OCI-LY1 (cell line): Measurements from ENCODE around the gene SH3BP1.
A peak's percentile ranks its signal among the peaks of the same experiment; 100 is the strongest.

Experiments
- H2AFZ ChIP-seq: fragments of 200-600 bp; sonication (generic), shearing (Covaris generic); 2 replicates; pipeline ENCODE4 v1.6.0; 2014; ENCODE audit warnings: antibody characterized with exemption, mild to moderate bottlenecking, low read length
- H3F3A ChIP-seq: fragments of 200-600 bp; sonication (generic), shearing (Covaris generic); 2 replicates; pipeline ENCODE4 v1.6.0; 2014; ENCODE audit warnings: mild to moderate bottlenecking, antibody characterized with exemption, low read length, moderate library complexity; ENCODE audit not compliant: insufficient read depth
- H3K27ac ChIP-seq: fragments of 200-600 bp; sonication (generic); 2 replicates; pipeline ENCODE4 v1.5.1; 2014; ENCODE audit warnings: low read length, mixed run types, mild to moderate bottlenecking, low read depth; ENCODE audit not compliant: poor library complexity, severe bottlenecking
- H3K27me3 ChIP-seq: fragments of 200-600 bp; sonication (generic); 2 replicates; pipeline ENCODE4 v1.6.0; 2014; ENCODE audit warnings: antibody characterized with exemption, mild to moderate bottlenecking, low read length, moderate library complexity; ENCODE audit not compliant: insufficient read depth
- H3K36me3 ChIP-seq: fragments of 200-600 bp; sonication (generic); 2 replicates; pipeline ENCODE4 v1.6.1; 2014; ENCODE audit warnings: mild to moderate bottlenecking, antibody characterized with exemption, low read length, moderate library complexity, mixed read lengths; ENCODE audit not compliant: insufficient read depth
- H3K4me1 ChIP-seq: fragments of 200-600 bp; sonication (generic); 2 replicates; pipeline ENCODE4 v1.5.1; 2014; ENCODE audit warnings: mild to moderate bottlenecking, low read length, moderate library complexity; ENCODE audit not compliant: insufficient read depth, severe bottlenecking
- H3K4me2 ChIP-seq: fragments of 200-600 bp; sonication (generic), shearing (Covaris generic); 2 replicates; pipeline ENCODE4 v1.6.1; 2014; ENCODE audit warnings: low read length
- H3K4me3 ChIP-seq: fragments of 200-600 bp; sonication (generic); 2 replicates; pipeline ENCODE4 v1.5.1; 2014; ENCODE audit warnings: low read length, low read depth, mild to moderate bottlenecking, mixed read lengths; ENCODE audit not compliant: poor library complexity, severe bottlenecking
- H3K79me2 ChIP-seq: fragments of 200-600 bp; shearing (Covaris generic); 2 replicates; pipeline ENCODE4 v1.6.1; 2016; ENCODE audit warnings: mixed run types, low read length, mixed read lengths; ENCODE audit not compliant: insufficient read depth
- H3K9ac ChIP-seq: fragments of 200-600 bp; sonication (generic), shearing (Covaris generic); 2 replicates; pipeline ENCODE4 v1.6.1; 2014; ENCODE audit warnings: mild to moderate bottlenecking, low read length, mixed read lengths
- H3K9me2 ChIP-seq: fragments of 200-600 bp; sonication (generic), shearing (Covaris generic); 2 replicates; pipeline ENCODE4 v1.6.1; 2014; ENCODE audit warnings: low read depth, mild to moderate bottlenecking, low read length, mixed read lengths
- H3K9me3 ChIP-seq: fragments of 200-600 bp; shearing (Covaris generic); 2 replicates; pipeline ENCODE4 v1.6.1; 2014; ENCODE audit warnings: low read length, mixed read lengths
- H4K20me1 ChIP-seq: fragments of 200-600 bp; sonication (generic), shearing (Covaris generic); 2 replicates; pipeline ENCODE4 v1.6.0; 2016; ENCODE audit warnings: mild to moderate bottlenecking, low read length; ENCODE audit not compliant: insufficient read depth
- EZH2 ChIP-seq: fragments of 200-600 bp; sonication (generic), shearing (Covaris generic); IDR thresholded peaks from 2 replicates; pipeline ENCODE4 v1.8.0; 2017; ENCODE audit warnings: borderline replicate concordance, mixed run types, mild to moderate bottlenecking, antibody characterized with exemption, low read length, moderate library complexity, mixed read lengths
- TF ChIP-seq, protein P1 (sequence below): fragments of 200-600 bp; sonication (generic), shearing (Covaris generic); IDR thresholded peaks from 2 replicates; pipeline ENCODE4 v1.5.1; 2017; ENCODE audit warnings: mild to moderate bottlenecking, antibody characterized with exemption, low read length, moderate library complexity, mixed read lengths

SH3BP1 gene

DNA sequence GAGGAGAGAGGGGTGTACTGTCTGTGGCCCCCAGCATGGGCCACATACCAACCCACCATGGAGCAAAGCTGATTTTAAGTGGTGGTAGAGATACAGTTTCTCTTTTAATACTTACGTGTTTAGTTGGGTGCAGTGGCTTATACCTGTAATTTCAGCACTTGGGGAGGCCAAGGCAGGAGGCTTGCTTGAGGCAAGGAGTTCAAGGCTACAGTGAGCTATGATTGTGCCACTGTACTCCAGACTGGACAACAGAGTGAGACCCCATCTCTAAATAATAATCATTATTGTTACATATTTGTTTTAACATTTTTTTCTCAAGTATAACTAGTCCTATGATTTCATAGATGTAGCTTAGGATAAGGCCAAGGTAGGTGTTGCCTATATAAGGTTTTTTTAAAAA is 22.0 kb upstream of the SH3BP1 start:
- Histone ChIP-seq H3K9ac (no peak overlapping the region), H3K36me3 (peaks cover 55% of the 10 kb centered on the region), H3K9me2 (no peaks in the 10 kb centered on the region), H3K79me2 (no peaks in the 10 kb centered on the region), H3K4me2 (no peak overlapping the region), H4K20me1 (no peaks in the 10 kb centered on the region), H3K27me3 (no peaks in the 10 kb centered on the region), H3K4me1 (peaks cover 14% of the 10 kb centered on the region), H3F3A (no peaks in the 10 kb centered on the region), H3K4me3 (no peak overlapping the region), H3K9me3 (no peaks in the 10 kb centered on the region), H3K27ac (peak overlapping the region; percentile 92), H2AFZ (no peak overlapping the region)
- TF ChIP-seq, protein P1, sequence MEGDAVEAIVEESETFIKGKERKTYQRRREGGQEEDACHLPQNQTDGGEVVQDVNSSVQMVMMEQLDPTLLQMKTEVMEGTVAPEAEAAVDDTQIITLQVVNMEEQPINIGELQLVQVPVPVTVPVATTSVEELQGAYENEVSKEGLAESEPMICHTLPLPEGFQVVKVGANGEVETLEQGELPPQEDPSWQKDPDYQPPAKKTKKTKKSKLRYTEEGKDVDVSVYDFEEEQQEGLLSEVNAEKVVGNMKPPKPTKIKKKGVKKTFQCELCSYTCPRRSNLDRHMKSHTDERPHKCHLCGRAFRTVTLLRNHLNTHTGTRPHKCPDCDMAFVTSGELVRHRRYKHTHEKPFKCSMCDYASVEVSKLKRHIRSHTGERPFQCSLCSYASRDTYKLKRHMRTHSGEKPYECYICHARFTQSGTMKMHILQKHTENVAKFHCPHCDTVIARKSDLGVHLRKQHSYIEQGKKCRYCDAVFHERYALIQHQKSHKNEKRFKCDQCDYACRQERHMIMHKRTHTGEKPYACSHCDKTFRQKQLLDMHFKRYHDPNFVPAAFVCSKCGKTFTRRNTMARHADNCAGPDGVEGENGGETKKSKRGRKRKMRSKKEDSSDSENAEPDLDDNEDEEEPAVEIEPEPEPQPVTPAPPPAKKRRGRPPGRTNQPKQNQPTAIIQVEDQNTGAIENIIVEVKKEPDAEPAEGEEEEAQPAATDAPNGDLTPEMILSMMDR: no peak
- TF ChIP-seq EZH2: no peak

DNA sequence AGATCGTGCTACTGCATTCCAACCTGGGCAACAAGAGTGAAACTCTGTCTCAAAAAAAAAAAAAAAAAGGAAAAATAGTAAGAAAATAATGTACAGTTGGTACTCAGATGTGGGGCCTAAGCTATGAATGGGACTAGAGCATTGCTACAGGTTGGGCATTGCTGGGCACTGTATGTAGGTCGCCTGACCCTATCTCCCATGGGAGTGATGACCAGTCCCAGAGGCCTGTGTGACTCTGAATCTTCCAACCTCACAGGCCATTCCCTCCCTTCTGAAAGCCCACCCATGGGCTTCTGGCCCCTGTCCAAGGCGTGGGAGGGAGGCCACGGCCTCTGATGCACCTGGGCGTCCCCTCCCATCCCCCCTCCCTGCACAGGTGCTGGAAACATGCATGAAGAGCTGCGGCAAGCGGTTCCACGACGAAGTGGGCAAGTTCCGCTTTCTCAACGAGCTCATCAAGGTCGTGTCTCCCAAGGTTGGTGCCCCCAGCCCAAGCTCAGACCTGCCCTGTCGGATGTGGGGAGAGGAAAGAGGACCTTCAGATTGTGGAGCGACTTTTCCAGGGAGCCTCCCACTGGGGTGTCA is 21.3 kb upstream of the SH3BP1 start:
- H3F3A ChIP-seq: no peaks in the 10 kb centered on the region
- no peak overlapping the region for H2AFZ ChIP-seq
- TF ChIP-seq EZH2: no peak
- TF ChIP-seq, protein P1: no peak
- H3K9me2 ChIP-seq: no peaks in the 10 kb centered on the region
- H4K20me1 ChIP-seq: no peaks in the 10 kb centered on the region
- H3K36me3 ChIP-seq: peaks cover 60% of the 10 kb centered on the region
- H3K4me1 ChIP-seq: peaks cover 14% of the 10 kb centered on the region
- H3K4me2 ChIP-seq: peak overlapping the region; percentile 48
- H3K9ac ChIP-seq: peak overlapping the region; percentile 62
- no peaks in the 10 kb centered on the region for H3K79me2 ChIP-seq
- H3K9me3 ChIP-seq: no peaks in the 10 kb centered on the region
- peak overlapping the region; percentile 92 for H3K27ac ChIP-seq
- peak overlapping the region; percentile 27 for H3K4me3 ChIP-seq
- no peaks in the 10 kb centered on the region for H3K27me3 ChIP-seq

DNA sequence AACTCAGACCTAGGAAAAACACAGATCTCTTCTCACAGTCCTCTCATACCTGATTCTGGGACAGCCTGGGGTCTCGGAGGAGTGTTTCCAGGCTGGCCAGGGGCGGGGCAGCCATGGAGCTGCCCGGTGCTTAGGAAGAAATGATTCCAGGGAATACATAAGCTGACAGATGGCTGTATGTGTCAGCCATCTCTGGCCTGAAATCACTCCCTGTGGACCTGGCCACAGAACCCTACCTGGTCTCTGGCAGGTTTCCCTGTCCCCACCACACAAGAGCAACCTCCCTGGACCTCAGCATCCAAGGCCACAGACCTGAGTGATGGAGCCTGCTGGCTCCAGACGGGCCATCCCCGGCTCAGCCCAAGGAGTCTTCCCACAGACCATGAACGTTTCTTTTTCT is 20.8 kb upstream of the SH3BP1 start:
- Histone ChIP-seq H3K79me2 (no peaks in the 10 kb centered on the region), H3K9me3 (no peaks in the 10 kb centered on the region), H4K20me1 (no peaks in the 10 kb centered on the region), H3K9ac (peak overlapping the region; percentile 62), H3K9me2 (no peaks in the 10 kb centered on the region), H3K4me1 (peaks cover 15% of the 10 kb centered on the region), H3K27ac (peak overlapping the region; percentile 92), H3K4me3 (peak overlapping the region; percentile 27), H3F3A (no peaks in the 10 kb centered on the region), H2AFZ (no peak overlapping the region), H3K27me3 (no peaks in the 10 kb centered on the region), H3K4me2 (peak overlapping the region; percentile 48), H3K36me3 (peaks cover 61% of the 10 kb centered on the region)
- TF ChIP-seq EZH2: no peak
- TF ChIP-seq, protein P1: no peak
